Camera-type eye (tissue), 1 donor: ENCODE measurements around the gene THEM4. TPM values are rescaled to one million over a fixed set of nuclear protein-coding genes. Genes with fewer than 3 reads are reported as not detected.

ENCODE experiments used
- total RNA-seq: library from RNA; depleted of rRNA; stranded (reverse); fragments of >200 nt; gene quantifications from one replicate; pipeline ENCODE4 v1.2.3, GENCODE V29; 2014

THEM4 gene
- total RNA-seq = 23.2 TPM

GRCh38 chr1:151909167-151910149, at the start of gene THEM4:
THEM4 (minus strand) TSS chr1:151909511; CDS start chr1:151909458, 53 bp downstream.

DNA sequence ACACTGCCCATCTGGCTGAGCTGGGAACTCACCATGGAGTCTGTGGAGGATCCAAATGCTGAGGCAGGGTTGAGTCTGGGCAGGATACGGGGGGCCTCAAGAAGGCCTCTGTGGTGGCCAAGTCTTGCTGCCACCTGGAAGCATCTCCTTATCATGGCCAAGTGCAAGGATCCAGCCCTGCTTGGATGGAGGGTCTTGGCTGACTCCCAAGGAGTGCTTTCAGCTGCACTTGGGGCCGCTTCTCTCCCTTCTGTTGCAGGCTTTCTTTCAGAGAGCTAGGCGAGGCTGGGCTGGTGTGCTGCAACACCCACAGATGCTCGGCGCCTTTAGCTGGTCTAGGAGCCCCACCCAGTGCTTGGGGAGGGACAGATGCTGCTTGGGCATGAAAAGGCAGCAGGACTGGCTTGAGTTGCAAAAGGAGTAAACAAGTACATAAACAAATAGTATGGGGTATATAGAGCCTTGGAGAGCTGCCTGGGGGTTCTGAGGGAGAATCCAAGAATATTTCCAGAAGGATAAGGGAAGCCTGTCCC, 55.8 kb downstream of the THEM4 start, which contains the start of gene THEM5:
THEM5 (minus strand) TSS at position 302 of the 533 bp plus-strand sequence; CDS start at position 155, 147 bp downstream.

GRCh38 chr1:151839457-151840403, 69.6 kb downstream of the THEM4 start, which contains the start of gene C2CD4D:
C2CD4D (minus strand) TSS chr1:151839820; CDS start chr1:151838989, 831 bp downstream.

DNA sequence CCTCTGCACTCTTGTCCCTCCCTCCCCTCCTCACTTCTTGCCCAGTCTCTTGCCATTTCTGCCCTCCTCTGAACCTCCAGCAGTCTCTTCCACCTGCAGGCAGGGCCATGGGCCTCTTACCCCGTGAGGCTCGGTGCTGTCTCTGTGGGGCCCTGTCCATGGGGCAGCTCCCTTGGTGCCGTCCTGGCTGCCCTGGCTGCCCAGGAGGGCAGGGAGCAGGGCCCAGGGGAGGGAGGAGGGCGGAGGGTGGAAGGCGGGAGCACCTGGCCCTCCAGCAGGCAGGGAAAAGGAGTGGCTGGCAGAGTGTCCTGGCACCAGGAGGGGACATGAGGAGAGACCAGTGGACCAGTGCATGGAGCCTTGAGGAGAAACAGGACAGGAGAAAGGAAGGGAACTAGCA, 77.7 kb downstream of the THEM4 start, which contains the start of gene RORC:
RORC (minus strand) TSS at position 198 of the 400 bp plus-strand sequence; CDS start at position 160, 38 bp downstream.

Other genes with a start within 250 kb of the THEM4 start
- 39.4 TPM for gene CELF3, start 192.7 kb downstream of the THEM4 start, total RNA-seq
- not detected for gene RIIAD1, start 188.0 kb downstream of the THEM4 start, total RNA-seq
- gene MRPL9, start 146.0 kb downstream of the THEM4 start, total RNA-seq = 55.3 TPM
- gene TDRKH, start 119.0 kb downstream of the THEM4 start, total RNA-seq = 12.3 TPM
- gene LINGO4, start 104.1 kb downstream of the THEM4 start, total RNA-seq = not detected
- gene RORC, start 77.7 kb downstream of the THEM4 start, total RNA-seq = 1.6 TPM
- gene C2CD4D, start 69.7 kb downstream of the THEM4 start, total RNA-seq = 0.27 TPM
- not detected for gene THEM5, start 55.8 kb downstream of the THEM4 start, total RNA-seq
- gene S100A10, start 84.3 kb upstream of the THEM4 start, total RNA-seq = 71.2 TPM
- gene S100A11, start 127.5 kb upstream of the THEM4 start, total RNA-seq = 13.1 TPM
- gene TCHHL1, start 179.6 kb upstream of the THEM4 start, total RNA-seq = not detected
- gene TCHH, start 205.9 kb upstream of the THEM4 start, total RNA-seq = 0.66 TPM
- not detected for gene RPTN, start 249.7 kb upstream of the THEM4 start, total RNA-seq